Measurements from ENCODE around the gene PADI6.

- no peak for TF ChIP-seq POLR2A (IDR thresholded peaks at IDR 0.05)
- no peak for TF ChIP-seq CTCF (IDR thresholded peaks at IDR 0.05)
- no peak for TF ChIP-seq POLR2AphosphoS5 (IDR thresholded peaks at IDR 0.05)
Observed at GRCh38 chr1:17412093-17412870, 40.3 kb downstream of the PADI6 start.

All from gastroesophageal sphincter (tissue), 3 donors.